Uterus (tissue), 2 donors: ENCODE results near the gene IL32.

Experiments used
- CTCF ChIP-seq, 4 experiments: fragments of 200-600 bp in 2 of 4; fragments of 450-650 bp in 2 of 4; sonication (generic) in 2 of 4; IDR thresholded peaks; one replicate each; pipeline ENCODE4 v1.5.1; 2016 to 2019; ENCODE audit warnings: antibody characterized with exemption in 4 of 4, mild to moderate bottlenecking in 2 of 4, moderate library complexity in 1 of 4
- POLR2A ChIP-seq, 2 donors: fragments of 450-650 bp; IDR thresholded peaks; one replicate each; pipeline ENCODE4 v1.6.1; 2016; ENCODE audit warnings: antibody characterized with exemption in 2 of 2, mild to moderate bottlenecking in 1 of 2, moderate library complexity in 1 of 2

GRCh38 chr16:3056336-3057180 lies 8.9 kb upstream of the IL32 start:
- TF ChIP-seq CTCF (IDR thresholded peaks at IDR 0.05): no peak
- no peak for TF ChIP-seq POLR2A (IDR thresholded peaks at IDR 0.05)
